MM.1S (cell line): ENCODE results near the gene GPC3.
A peak's percentile ranks its signal among the peaks of the same experiment; 100 is the strongest.

ENCODE experiments used
- DNase-seq: peaks from one replicate; pipeline ENCODE4 v3.0.0-alpha.2; 2015
- H2AFZ ChIP-seq: fragments of 300-600 bp; sonication (generic); 2 replicates; pipeline ENCODE4 v1.6.0; 2016; ENCODE audit warnings: antibody characterized with exemption, low read length
- H3F3A ChIP-seq: fragments of 300-600 bp; sonication (generic); 2 replicates; pipeline ENCODE4 v1.6.1; 2016; ENCODE audit warnings: mild to moderate bottlenecking, antibody characterized with exemption, low read length, moderate library complexity, mixed read lengths; ENCODE audit not compliant: insufficient read depth
- H3K27ac ChIP-seq: fragments of 300-600 bp; sonication (generic); 2 replicates; pipeline ENCODE4 v1.5.1; 2016; ENCODE audit warnings: mild to moderate bottlenecking, low read length
- H3K27me3 ChIP-seq: fragments of 300-600 bp; sonication (generic); replicated peaks from 2 replicates; pipeline ENCODE4 v1.6.0; 2016; ENCODE audit warnings: low read length; ENCODE audit not compliant: insufficient read depth
- H3K36me3 ChIP-seq: fragments of 300-600 bp; sonication (generic); replicated peaks from 2 replicates; pipeline ENCODE4 v1.6.1; 2016; ENCODE audit warnings: mild to moderate bottlenecking, low read length, mixed read lengths; ENCODE audit not compliant: insufficient read depth
- H3K4me1 ChIP-seq: fragments of 300-600 bp; sonication (generic); 2 replicates; pipeline ENCODE4 v1.6.1; 2016; ENCODE audit warnings: low read length, mixed read lengths
- H3K4me2 ChIP-seq: fragments of 300-600 bp; sonication (generic); 2 replicates; pipeline ENCODE4 v1.6.0; 2016; ENCODE audit warnings: low read depth, low read length
- H3K4me3 ChIP-seq: fragments of 300-600 bp; sonication (generic); 2 replicates; pipeline ENCODE4 v1.5.1; 2016; ENCODE audit warnings: low read length, mixed read lengths
- H3K79me2 ChIP-seq: fragments of 300-600 bp; sonication (generic); 2 replicates; pipeline ENCODE4 v1.6.1; 2016; ENCODE audit warnings: mixed run types, low read length, mixed read lengths
- H3K9ac ChIP-seq: fragments of 300-600 bp; sonication (generic); 2 replicates; pipeline ENCODE4 v1.6.1; 2016; ENCODE audit warnings: low read length, mixed read lengths
- H3K9me2 ChIP-seq: fragments of 300-600 bp; sonication (generic); replicated peaks from 2 replicates; pipeline ENCODE4 v1.6.1; 2016; ENCODE audit warnings: mild to moderate bottlenecking, low read length, mixed read lengths; ENCODE audit not compliant: insufficient read depth
- H3K9me3 ChIP-seq: fragments of 300-600 bp; sonication (generic); replicated peaks from 2 replicates; pipeline ENCODE4 v1.6.1; 2016; ENCODE audit warnings: mild to moderate bottlenecking, low read length, mixed read lengths; ENCODE audit not compliant: insufficient read depth
- H4K20me1 ChIP-seq: fragments of 300-600 bp; sonication (generic); 2 replicates; pipeline ENCODE4 v1.6.1; 2016; ENCODE audit warnings: mild to moderate bottlenecking, low read length, moderate library complexity, mixed read lengths; ENCODE audit not compliant: insufficient read depth
- CTCF ChIP-seq: fragments of 300-600 bp; sonication (generic); IDR thresholded peaks from 2 replicates; pipeline ENCODE4 v1.5.1; 2016; ENCODE audit warnings: antibody characterized with exemption, low read length, mixed read lengths
- EZH2 ChIP-seq: fragments of 300-600 bp; sonication (generic); optimal IDR thresholded peaks from 2 replicates; pipeline ENCODE3; 2017; ENCODE audit warnings: low read depth, mild to moderate bottlenecking, antibody characterized with exemption, low read length, mixed read lengths
- EZH2phosphoT487 ChIP-seq: fragments of 300-600 bp; sonication (generic); IDR thresholded peaks from 2 replicates; pipeline ENCODE4 v1.6.1; 2018; ENCODE audit warnings: antibody characterized with exemption, low read length

Gene GPC3

GRCh38 chrX:134007716-134008115 is 22.3 kb upstream of the GPC3 start:
- Histone ChIP-seq H3K4me2 (no peak overlapping the region), H4K20me1 (no peaks in the 10 kb centered on the region), H3K79me2 (no peaks in the 10 kb centered on the region), H3K27ac (no peak overlapping the region), H3F3A (no peaks in the 10 kb centered on the region), H2AFZ (no peak overlapping the region), H3K36me3 (no peaks in the 10 kb centered on the region), H3K9ac (no peak overlapping the region), H3K9me3 (no peaks in the 10 kb centered on the region), H3K27me3 (no peaks in the 10 kb centered on the region), H3K4me1 (no peaks in the 10 kb centered on the region), H3K9me2 (no peaks in the 10 kb centered on the region), H3K4me3 (no peak overlapping the region)
- no peak for DNase-seq
- TF ChIP-seq CTCF (no peak), EZH2 (no peak), EZH2phosphoT487 (no peak)

GRCh38 chrX:134006484-134007161 is 21.2 kb upstream of the GPC3 start:
- peak; percentile 9 for DNase-seq
- H3F3A ChIP-seq = no peaks in the 10 kb centered on the region
- no peak overlapping the region for H3K4me3 ChIP-seq
- no peaks in the 10 kb centered on the region for H3K36me3 ChIP-seq
- H3K79me2 ChIP-seq = no peaks in the 10 kb centered on the region
- no peak overlapping the region for H2AFZ ChIP-seq
- H3K4me1 ChIP-seq = no peaks in the 10 kb centered on the region
- no peaks in the 10 kb centered on the region for H3K9me2 ChIP-seq
- H4K20me1 ChIP-seq = no peaks in the 10 kb centered on the region
- H3K9me3 ChIP-seq = no peaks in the 10 kb centered on the region
- H3K4me2 ChIP-seq = no peak overlapping the region
- no peaks in the 10 kb centered on the region for H3K27me3 ChIP-seq
- TF ChIP-seq EZH2phosphoT487 (no peak), EZH2 (no peak), CTCF (no peak)
- H3K27ac ChIP-seq = no peak overlapping the region
- H3K9ac ChIP-seq = no peak overlapping the region

GRCh38 chrX:134004084-134004483 is 18.7 kb upstream of the GPC3 start:
- Histone ChIP-seq H3K36me3 (no peaks in the 10 kb centered on the region), H3K4me1 (no peaks in the 10 kb centered on the region), H3K4me3 (no peak overlapping the region), H3K27ac (no peak overlapping the region), H2AFZ (no peak overlapping the region), H3K9me2 (no peaks in the 10 kb centered on the region), H3K4me2 (no peak overlapping the region), H3F3A (no peaks in the 10 kb centered on the region), H3K27me3 (no peaks in the 10 kb centered on the region), H3K9me3 (no peaks in the 10 kb centered on the region), H3K79me2 (no peaks in the 10 kb centered on the region), H4K20me1 (no peaks in the 10 kb centered on the region), H3K9ac (no peak overlapping the region)
- DNase-seq = no peak
- no peak for TF ChIP-seq EZH2phosphoT487
- TF ChIP-seq CTCF = no peak
- no peak for TF ChIP-seq EZH2
